Sigmoid colon (tissue), 4 donors: ENCODE results near the gene FKBP15.

Experiments used
- EP300 ChIP-seq, 4 donors: sonication (generic); formaldehyde crosslinking; IDR thresholded peaks; one replicate each; pipeline ENCODE4 v1.6.1; 2017; ENCODE audit warnings: antibody characterized with exemption in 4 of 4
- POLR2A ChIP-seq, 2 donors: fragments of 450-650 bp; IDR thresholded peaks; one replicate each; pipeline ENCODE4 v1.6.1; 2016; ENCODE audit warnings: antibody characterized with exemption in 2 of 2, mild to moderate bottlenecking in 2 of 2, moderate library complexity in 2 of 2
- POLR2AphosphoS5 ChIP-seq, 4 donors: sonication (generic); formaldehyde crosslinking; IDR thresholded peaks; one replicate each; pipeline ENCODE4 v1.6.1; 2017; ENCODE audit warnings: antibody characterized with exemption in 4 of 4
- TF ChIP-seq, protein P1 (sequence below), 4 experiments: fragments of 450-650 bp in 3 of 4; fragments of 200-600 bp in 1 of 4; IDR thresholded peaks; one replicate each; pipeline ENCODE4 v1.5.1; 2016 to 2019; ENCODE audit warnings: antibody characterized with exemption in 4 of 4, mild to moderate bottlenecking in 3 of 4, moderate library complexity in 2 of 4

DNA sequence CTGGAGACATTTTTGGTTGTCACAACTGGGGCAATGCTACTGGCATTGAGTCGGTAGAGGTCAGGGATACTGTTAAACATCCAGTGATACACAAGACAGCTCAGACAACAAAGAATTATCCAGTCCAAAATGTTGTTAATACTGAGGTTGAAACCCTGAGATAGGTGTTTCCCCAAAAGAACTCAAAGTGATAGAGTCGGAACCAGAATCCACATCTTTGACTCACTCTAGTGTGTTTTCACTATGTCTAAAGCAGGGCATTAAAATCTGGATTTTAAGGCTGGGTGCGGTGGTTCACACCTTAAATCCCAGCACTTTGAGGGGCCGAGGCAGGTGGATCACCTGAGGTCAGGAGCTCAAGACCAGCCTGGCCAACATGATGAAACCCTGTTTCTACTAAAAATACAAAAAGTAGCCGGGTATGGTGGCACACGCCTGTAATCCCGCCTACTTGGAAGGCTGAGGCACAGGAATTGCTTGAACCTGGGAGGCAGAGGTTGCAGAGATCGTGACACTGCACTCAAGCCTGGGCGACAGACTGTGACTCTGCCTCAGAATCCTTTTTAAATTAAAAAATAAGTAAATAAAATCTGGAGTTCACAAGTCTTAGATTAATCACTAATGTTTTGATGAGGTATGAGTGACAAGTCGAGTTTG lies 17.3 kb upstream of the FKBP15 start:
- TF ChIP-seq, protein P1, sequence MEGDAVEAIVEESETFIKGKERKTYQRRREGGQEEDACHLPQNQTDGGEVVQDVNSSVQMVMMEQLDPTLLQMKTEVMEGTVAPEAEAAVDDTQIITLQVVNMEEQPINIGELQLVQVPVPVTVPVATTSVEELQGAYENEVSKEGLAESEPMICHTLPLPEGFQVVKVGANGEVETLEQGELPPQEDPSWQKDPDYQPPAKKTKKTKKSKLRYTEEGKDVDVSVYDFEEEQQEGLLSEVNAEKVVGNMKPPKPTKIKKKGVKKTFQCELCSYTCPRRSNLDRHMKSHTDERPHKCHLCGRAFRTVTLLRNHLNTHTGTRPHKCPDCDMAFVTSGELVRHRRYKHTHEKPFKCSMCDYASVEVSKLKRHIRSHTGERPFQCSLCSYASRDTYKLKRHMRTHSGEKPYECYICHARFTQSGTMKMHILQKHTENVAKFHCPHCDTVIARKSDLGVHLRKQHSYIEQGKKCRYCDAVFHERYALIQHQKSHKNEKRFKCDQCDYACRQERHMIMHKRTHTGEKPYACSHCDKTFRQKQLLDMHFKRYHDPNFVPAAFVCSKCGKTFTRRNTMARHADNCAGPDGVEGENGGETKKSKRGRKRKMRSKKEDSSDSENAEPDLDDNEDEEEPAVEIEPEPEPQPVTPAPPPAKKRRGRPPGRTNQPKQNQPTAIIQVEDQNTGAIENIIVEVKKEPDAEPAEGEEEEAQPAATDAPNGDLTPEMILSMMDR (IDR thresholded peaks at IDR 0.05), result no peak
- TF ChIP-seq EP300 (IDR thresholded peaks at IDR 0.05), result no peak
- no peak for TF ChIP-seq POLR2A (IDR thresholded peaks at IDR 0.05)
- TF ChIP-seq POLR2AphosphoS5 (IDR thresholded peaks at IDR 0.05), result no peak
